GM21447 (cell line): ENCODE data around the gene SCD5.

Experiments
- ATAC-seq: cut with Tn5 transposase; IDR thresholded peaks from one replicate; pipeline ENCODE4 v1.9.1; 2021; ENCODE audit not compliant: unreplicated experiment

The SCD5 gene

GRCh38 chr4:82645936-82646565 lies 152.5 kb downstream of the SCD5 start:
- ATAC-seq = no peak

GRCh38 chr4:82644734-82645126 lies 153.9 kb downstream of the SCD5 start:
- ATAC-seq = no peak

- no peak for ATAC-seq
Measured at GRCh38 chr4:82643994-82644733, 154.4 kb downstream of the SCD5 start.

- ATAC-seq = no peak
Measured at GRCh38 chr4:82642331-82642730, 156.3 kb downstream of the SCD5 start.

GRCh38 chr4:82640540-82640939 lies 158.1 kb downstream of the SCD5 start:
- no peak for ATAC-seq

- ATAC-seq = no peak
Measured at GRCh38 chr4:82639971-82640370, 158.6 kb downstream of the SCD5 start.

GRCh38 chr4:82638479-82638878 lies 160.1 kb downstream of the SCD5 start:
- ATAC-seq = no peak

GRCh38 chr4:82630079-82630478 lies 168.5 kb downstream of the SCD5 start:
- ATAC-seq = no peak

GRCh38 chr4:82629238-82630000 lies 169.2 kb downstream of the SCD5 start:
- no peak for ATAC-seq

GRCh38 chr4:82626251-82626868 lies 172.2 kb downstream of the SCD5 start:
- ATAC-seq = no peak

GRCh38 chr4:82624819-82625218 lies 173.8 kb downstream of the SCD5 start:
- ATAC-seq = no peak

- ATAC-seq = no peak
Measured at GRCh38 chr4:82623121-82623683, 175.4 kb downstream of the SCD5 start.

- ATAC-seq = no peak
Measured at GRCh38 chr4:82621251-82621650, 177.3 kb downstream of the SCD5 start.

- ATAC-seq = no peak
Measured at GRCh38 chr4:82620126-82620735, 178.4 kb downstream of the SCD5 start.

GRCh38 chr4:82618103-82618720 lies 180.4 kb downstream of the SCD5 start:
- ATAC-seq = no peak

- ATAC-seq = no peak
Measured at GRCh38 chr4:82614838-82615449, 183.7 kb downstream of the SCD5 start.

- ATAC-seq = no peak
Measured at GRCh38 chr4:82613121-82613520, 185.5 kb downstream of the SCD5 start.

GRCh38 chr4:82611982-82612381 lies 186.6 kb downstream of the SCD5 start:
- ATAC-seq = no peak

- ATAC-seq = no peak
Measured at GRCh38 chr4:82611527-82611926, 187.1 kb downstream of the SCD5 start.

GRCh38 chr4:82610041-82610440 lies 188.6 kb downstream of the SCD5 start:
- ATAC-seq = no peak
